ENCODE results near the gene SHKBP1.
"Not testable (repeated sequence)": the region's sequence is repeated elsewhere in the genome, so short reads cannot be mapped to it uniquely, and the experiment has no call there.

The SHKBP1 gene

GRCh38 chr19:40585241-40585981, 8.7 kb downstream of the SHKBP1 start:
- DNase-seq (ENCODE audit: low read depth in 3 of 3), result no peak

DNA sequence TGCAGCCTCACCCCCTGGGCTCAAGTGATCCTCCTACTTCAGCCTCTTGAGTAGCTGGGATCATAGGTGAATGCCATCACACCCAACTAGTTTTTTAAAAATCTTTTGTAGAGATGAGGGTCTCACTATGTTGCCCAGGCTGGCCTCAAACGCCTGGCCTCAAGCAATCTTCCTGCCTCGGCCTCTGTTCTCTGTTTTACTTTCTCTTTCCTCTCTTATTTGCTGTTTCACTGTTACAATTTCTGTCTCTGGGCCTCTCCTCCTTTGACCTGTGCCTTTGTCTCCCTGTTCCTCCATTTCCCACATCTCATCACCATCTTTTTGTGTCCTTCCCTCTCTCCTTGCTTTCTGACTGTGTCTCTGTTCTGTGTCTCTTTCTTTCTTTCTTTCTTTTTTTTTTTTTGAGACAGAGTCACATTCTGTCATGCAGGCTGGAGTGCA, 9.3 kb downstream of the SHKBP1 start:
- no peak for DNase-seq (ENCODE audit: low read depth in 3 of 3)

DNA sequence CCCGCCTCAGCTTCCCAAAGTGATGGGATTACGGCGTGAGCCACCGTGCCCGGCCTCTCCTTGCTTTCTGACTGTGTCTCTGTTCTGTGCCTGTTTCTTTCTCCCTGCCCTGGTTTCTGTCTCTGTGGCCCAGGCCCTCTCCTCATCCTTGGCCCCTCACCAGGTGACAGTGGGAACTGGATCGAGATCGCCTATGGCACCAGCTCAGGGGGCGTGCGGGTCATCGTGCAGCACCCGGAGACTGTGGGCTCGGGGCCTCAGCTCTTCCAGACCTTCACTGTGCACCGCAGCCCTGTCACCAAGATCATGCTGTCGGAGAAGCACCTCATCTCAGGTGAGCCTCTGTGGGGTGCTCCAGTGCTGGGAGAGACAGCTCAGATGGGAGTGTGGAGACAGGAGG, 9.9 kb downstream of the SHKBP1 start:
- no peak for DNase-seq (ENCODE audit: low read depth in 3 of 3)

DNA sequence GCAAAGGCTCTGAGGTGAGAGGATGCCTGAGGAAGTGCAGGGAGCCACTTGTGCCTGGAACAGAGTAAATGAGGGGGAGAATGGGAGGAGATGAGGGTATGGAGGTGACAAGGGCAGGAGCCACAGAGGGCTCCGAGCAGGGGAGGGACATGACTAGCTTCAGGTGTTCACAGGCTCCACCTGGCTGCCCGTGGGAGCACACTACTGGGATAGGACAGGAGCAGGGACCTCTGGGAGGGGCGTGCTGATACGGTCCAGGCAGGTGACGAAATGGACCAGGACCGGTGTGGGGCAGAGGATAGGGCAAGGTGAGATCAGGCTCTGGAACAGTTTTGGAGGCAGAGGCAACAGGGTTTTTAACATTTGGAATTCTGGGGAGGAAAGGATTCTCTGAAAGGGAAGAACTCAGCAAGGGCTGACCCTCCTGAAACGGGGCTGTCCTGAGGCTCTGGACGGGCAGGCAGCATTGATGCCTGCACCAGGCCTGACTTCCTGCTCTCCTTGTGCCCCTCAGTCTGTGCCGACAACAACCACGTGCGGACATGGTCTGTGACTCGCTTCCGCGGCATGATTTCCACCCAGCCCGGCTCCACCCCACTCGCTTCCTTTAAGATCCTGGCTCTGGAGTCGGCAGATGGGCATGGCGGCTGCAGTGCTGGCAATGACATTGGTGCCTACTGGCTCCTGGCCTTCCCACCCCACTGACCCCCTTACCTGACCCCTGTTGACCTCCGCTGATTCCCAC, 11.6 kb downstream of the SHKBP1 start:
- no peak for DNase-seq (ENCODE audit: low read depth in 3 of 3)

- no peak for DNase-seq (ENCODE audit: low read depth in 3 of 3)
Measured at GRCh38 chr19:40588926-40589569, 12.4 kb downstream of the SHKBP1 start.

DNA sequence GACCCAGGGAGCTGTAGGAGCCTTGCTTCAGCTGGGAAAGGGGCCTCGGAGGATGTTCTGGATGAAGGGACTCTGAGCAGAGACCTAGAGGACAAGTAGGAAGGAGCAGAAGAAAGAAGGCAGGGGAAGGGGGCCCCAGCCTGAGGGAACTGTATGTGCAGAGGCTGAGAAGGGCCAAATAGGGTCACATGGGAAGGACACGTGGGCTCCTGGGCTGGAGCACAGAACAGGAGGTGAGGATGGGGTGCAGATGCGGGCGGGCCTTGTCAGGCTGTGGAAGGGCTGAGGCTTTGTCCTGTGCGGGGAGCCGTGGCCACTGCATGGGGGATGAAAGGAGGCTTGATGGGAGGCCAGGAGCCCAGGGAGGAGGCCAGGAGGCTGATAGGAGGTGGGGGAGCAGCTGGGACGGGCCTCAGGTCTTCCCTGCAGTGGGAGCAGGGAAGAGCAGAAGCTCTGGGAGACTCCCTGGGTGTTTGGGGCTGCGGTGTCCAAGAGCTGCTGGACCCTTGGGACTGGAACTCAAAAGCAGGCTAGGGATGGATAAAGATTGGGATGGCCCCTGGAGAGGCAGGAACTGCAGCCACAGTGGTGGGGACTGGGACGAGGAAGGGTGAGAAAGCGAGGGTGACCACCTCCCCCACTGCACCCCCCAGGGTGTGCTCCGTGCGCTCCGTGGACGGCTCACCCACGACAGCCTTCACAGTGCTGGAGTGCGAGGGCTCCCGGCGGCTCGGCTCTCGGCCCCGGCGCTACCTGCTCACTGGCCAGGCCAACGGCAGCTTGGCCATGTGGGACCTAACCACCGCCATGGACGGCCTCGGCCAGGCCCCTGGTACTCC, 13.1 kb downstream of the SHKBP1 start:
- DNase-seq (ENCODE audit: low read depth in 3 of 3), result no peak

- no peak for DNase-seq (ENCODE audit: low read depth in 3 of 3)
Measured at GRCh38 chr19:40590464-40591265, 14.0 kb downstream of the SHKBP1 start.

GRCh38 chr19:40591724-40592123, 15.1 kb downstream of the SHKBP1 start:
- not testable (repeated sequence) for DNase-seq (ENCODE audit: low read depth in 3 of 3)

GRCh38 chr19:40592170-40592569, 15.5 kb downstream of the SHKBP1 start:
- DNase-seq (ENCODE audit: low read depth in 3 of 3), result no peak

GRCh38 chr19:40594255-40594654, 17.6 kb downstream of the SHKBP1 start:
- no peak for DNase-seq (ENCODE audit: low read depth in 3 of 3)

GRCh38 chr19:40594657-40595091, 18.0 kb downstream of the SHKBP1 start:
- no peak for DNase-seq (ENCODE audit: low read depth in 3 of 3)

DNA sequence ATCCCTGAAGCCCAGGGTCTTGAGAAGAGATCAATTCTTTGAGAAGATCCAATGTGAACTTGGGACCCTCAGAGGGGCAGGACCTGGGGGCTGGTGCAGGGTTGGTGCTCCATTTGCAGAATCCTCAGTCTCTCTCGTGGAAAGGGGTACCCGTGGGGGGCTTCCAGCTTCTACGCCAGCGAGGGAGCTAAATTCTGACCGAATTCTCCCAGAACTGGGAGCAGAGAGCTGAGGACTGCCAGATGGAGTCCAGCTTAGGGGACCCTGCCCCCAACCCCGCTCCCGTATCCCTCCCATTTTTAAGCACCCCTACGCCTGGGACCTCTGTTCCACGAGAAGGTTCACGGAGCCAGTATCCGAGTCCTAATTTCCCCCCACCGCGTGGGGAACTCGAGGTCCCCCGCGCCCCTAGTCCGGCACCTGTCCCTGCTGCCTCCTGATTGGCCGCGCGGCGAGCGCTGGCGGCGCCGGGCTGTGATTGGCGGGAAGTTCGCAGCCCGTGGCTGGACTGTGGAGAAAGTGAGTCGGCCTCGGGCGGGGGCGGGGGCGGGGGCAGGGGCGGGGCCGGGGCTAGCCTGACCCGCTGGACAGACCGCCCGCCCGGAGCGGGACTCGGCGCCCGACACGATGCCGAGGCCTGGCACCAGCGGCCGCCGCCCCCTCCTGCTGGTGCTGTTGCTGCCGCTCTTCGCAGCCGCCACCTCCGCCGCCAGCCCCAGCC, 20.1 kb downstream of the SHKBP1 start:
- DNase-seq (ENCODE audit: low read depth in 3 of 3), result no peak

DNA sequence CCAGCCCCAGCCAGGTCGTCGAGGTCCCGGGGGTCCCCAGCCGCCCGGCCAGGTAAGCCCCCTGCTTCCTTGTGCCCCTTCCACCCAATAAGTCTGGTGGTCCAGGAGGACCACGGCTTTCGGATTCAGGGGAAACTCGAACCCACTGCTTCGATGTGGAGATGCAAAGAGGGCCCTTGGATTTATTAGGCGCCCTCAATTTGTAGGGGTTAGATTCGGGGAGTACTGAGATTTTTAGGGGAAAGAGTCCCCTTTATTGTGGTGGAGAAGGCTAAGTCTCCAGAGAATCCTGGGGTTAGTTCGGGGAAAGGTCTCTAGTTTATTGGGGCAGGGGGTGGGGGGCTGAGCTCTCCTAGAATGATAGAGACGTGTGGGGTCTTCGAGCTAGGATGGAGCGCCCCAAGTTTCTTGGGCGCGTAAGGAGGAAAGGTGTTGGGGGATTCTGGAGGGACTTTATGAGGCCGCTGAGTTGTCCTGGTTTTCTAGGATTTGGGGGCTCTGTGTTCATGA, 20.7 kb downstream of the SHKBP1 start:
- no peak for DNase-seq (ENCODE audit: low read depth in 3 of 3)

DNA sequence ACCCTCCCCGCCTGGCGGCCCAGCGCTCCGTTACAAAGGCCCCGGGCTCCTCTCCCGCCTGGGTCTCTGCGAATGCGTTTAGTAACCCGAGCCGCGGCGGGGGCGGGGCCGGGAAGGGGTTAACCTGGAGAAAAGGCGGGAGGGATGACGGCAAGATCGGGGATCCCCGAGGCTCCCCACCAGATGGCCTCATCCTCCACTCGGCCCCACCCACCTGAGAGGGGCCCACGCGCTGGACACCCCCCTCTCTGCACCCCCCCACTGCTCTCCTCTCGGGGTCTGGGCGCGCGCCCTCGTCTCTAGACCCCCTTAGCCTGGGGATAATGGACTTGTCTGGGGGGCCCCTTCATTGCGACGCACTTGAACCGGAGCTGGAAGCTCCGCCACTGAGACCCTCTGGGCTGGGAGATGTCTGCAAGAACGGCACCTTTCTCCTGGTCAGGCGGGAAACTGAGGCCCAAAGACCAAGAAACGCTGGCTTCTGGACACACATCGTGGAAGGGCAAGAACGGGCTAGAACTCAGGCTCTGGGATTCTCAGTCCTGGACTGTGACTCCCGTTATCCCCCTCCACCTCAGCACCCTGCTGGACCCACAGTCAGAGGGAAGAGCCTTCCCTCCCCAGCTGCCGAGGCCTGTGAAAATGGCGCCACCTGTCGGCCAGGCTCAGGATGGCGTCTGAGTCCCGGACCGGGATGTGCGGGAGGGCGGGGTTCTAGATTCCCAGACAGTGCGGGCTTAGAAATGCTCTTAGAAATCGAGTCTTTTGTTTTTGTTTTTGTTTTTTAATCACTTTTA, 21.6 kb downstream of the SHKBP1 start:
- peak; percentile 66 to 83 (median 74) for DNase-seq (ENCODE audit: low read depth in 3 of 3)

GRCh38 chr19:40598918-40599307, 22.2 kb downstream of the SHKBP1 start:
- DNase-seq (ENCODE audit: low read depth in 3 of 3), result no peak

DNA sequence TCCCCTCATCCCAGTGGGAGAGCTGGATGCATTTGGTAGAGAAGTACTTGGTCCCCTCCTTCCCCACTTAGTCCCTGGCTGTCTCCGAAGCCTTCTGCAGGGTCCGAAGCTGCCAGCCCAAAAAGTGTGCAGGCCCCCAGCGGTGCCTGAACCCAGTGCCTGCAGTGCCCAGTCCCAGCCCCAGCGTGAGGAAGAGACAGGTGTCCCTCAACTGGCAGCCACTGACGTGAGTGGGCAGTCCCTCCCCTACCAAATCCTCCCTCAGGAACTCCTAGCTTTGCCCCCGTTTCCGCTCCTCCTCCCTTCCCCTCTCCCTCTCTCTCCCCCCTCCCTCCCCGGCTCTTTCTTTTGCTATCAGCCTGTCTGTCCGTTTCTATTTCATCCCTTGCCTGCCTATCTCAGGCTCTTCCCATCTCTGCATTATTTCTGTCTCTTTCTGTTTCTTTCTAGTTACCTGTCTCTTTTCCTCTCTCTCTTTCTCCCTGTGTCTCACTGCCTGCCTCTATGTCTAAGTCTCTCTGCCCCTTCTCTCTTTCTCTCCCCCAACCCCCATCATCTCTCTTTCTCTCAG, 22.7 kb downstream of the SHKBP1 start:
- no peak for DNase-seq (ENCODE audit: low read depth in 3 of 3)

GRCh38 chr19:40599902-40600569, 23.4 kb downstream of the SHKBP1 start:
- no peak for DNase-seq (ENCODE audit: low read depth in 3 of 3)

- no peak for DNase-seq (ENCODE audit: low read depth in 3 of 3)
Measured at GRCh38 chr19:40600570-40601133, 24.0 kb downstream of the SHKBP1 start.
